Right cardiac atrium (tissue), 5 donors: ENCODE measurements around the gene ZNF226. TPM values are rescaled to one million over a fixed set of nuclear protein-coding genes. Genes with fewer than 3 reads are reported as not detected.
"Not testable (repeated sequence)": the region's sequence is repeated elsewhere in the genome, so short reads cannot be mapped to it uniquely, and the experiment has no call there.

Experiments
- ATAC-seq, 2 donors: fragments of 200-7000 bp; cut with Tn5 transposase; one replicate each; pipeline versions ENCODE4 v1.8.0 to v1.9.1; 2020; ENCODE audit warnings: moderate library complexity in 2 of 2, mild to moderate bottlenecking in 1 of 2
- DNase-seq, 3 donors: peaks; one replicate each; pipeline ENCODE4 v3.0.0-alpha.2; 2020
- H3K27ac ChIP-seq: one replicate; pipeline ENCODE4 v1.5.1; 2013; ENCODE audit warnings: mild to moderate bottlenecking, low read length, control low read depth, moderate library complexity
- H3K27me3 ChIP-seq: one replicate; pipeline ENCODE4 v1.6.1; 2013; ENCODE audit not compliant: control insufficient read depth, insufficient read depth
- H3K4me1 ChIP-seq: one replicate; pipeline ENCODE4 v1.6.1; 2013; ENCODE audit warnings: low read length; ENCODE audit not compliant: control insufficient read depth, insufficient read depth
- H3K4me3 ChIP-seq: one replicate; pipeline ENCODE4 v1.5.1; 2013; ENCODE audit warnings: low read length, control low read depth
- H3K9me3 ChIP-seq: one replicate; pipeline ENCODE4 v1.6.1; 2013; ENCODE audit warnings: low read length; ENCODE audit not compliant: control insufficient read depth
- WGBS: extraction: QIAGEN DNeasy Blood & Tissue Kit; methylation state at CpG from one replicate; pipeline ENCODE4 v1.1.7; 2013; 5-methylcytosine and 5-hydroxymethylcytosine counted together
- intact Hi-C, 4 donors: fragments of 100-400 bp; cut with DNase I; formaldehyde crosslinking; loops; one replicate each; pipeline versions ENCODE4 v1.11.0 to v1.14.0; 2022 to 2023
- polyA plus RNA-seq: library from polyadenylated mRNA; stranded (reverse); fragments of 200-250 nt; gene quantifications from one replicate; pipeline ENCODE4 v1.2.3, GENCODE V29; 2013
- total RNA-seq, 4 donors: library from RNA; stranded (reverse); fragmentation: NEBNext Ultra II Directional; extraction: Animal tissue kit (Norgen Biotek cat#: 25700); gene quantifications; one replicate each; pipeline ENCODE4 v1.2.1, GENCODE V29; 2021
- donor health status: healthy with polysubstance abuse.
- donor health status: DM: no; HTN: yes; CAD: no.
- donor health status: DM: no; HTN: no; CAD: no.
- donor health status: DM: no; HTN: yes; CAD: no; lungs with severe emphysema.
- donor health status: DM: yes; HTN: yes; CAD: no.

ZNF226 gene
- total and polyA plus RNA-seq, 5 donors, result 19.4 to 24.8 (median 22.3) TPM

DNA sequence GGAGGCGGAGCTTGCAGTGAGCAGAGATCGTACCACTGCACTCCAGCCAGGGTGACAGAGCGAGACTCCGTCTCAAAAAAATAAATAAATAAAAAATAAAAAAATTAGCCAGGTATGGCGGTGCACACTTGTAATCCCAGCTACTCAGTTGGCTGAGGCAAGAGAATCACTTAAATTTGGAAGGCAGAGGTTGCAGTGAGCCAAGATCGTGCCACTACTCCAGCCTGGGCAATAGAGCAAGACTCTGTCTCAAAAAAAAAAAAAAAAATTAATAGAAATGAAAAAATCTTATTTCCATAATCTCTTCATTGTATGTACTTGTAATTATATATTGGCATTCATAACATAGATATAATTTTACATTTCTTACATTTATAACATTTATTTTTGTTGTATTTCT is 5.8 kb downstream of the ZNF226 start:
- DNase-seq, H3K4me1 ChIP-seq, H3K4me3 ChIP-seq, ATAC-seq, intact Hi-C loops, H3K9me3 ChIP-seq, H3K27ac ChIP-seq, H3K27me3 ChIP-seq: not testable (repeated sequence)
- over 99% methylated on average over 6 of the region's 6 CpGs for WGBS

- ATAC-seq, result no peak
- Histone ChIP-seq H3K9me3 (peaks cover 18% of the 10 kb centered on the region), H3K27me3 (no peaks in the 10 kb centered on the region), H3K4me3 (no peak overlapping the region), H3K4me1 (no peaks in the 10 kb centered on the region), H3K27ac (no peak overlapping the region)
- 98% methylated on average over 3 of the region's 3 CpGs for WGBS
- DNase-seq, result no peak
- intact Hi-C loops, result no loop called here
Measured at GRCh38 chr19:44176590-44176989, 11.7 kb downstream of the ZNF226 start.

GRCh38 chr19:44180968-44181367 is 16.1 kb downstream of the ZNF226 start:
- intact Hi-C loops, result no loop called here
- H3K9me3 ChIP-seq, result peaks cover 12% of the 10 kb centered on the region
- no peak overlapping the region for H3K27ac ChIP-seq
- H3K27me3 ChIP-seq, result no peaks in the 10 kb centered on the region
- H3K4me3 ChIP-seq, result no peak overlapping the region
- no peak for ATAC-seq
- H3K4me1 ChIP-seq, result no peaks in the 10 kb centered on the region
- DNase-seq, result no peak

DNA sequence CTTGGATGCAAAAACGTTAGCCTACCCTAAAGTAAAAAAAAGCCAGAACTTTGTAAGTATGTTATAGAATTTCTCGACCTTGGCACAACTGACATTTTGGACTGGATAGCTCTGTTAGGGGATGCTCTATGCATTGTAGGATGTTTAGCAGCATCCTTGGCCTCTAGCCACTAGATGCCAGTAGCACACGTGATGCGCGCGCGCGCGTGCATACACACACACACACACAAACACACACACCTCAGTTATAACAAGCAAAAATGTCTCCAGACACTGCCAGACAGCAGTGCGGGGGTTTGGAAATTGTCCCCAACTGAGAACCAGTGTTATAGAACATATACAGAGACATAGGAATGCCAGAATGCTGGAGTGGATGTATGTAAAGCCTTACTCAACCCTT is 17.2 kb downstream of the ZNF226 start:
- Histone ChIP-seq H3K27ac (no peak overlapping the region), H3K27me3 (no peaks in the 10 kb centered on the region), H3K4me3 (no peak overlapping the region), H3K4me1 (no peaks in the 10 kb centered on the region), H3K9me3 (peaks cover 2% of the 10 kb centered on the region)
- ATAC-seq (no peak), DNase-seq (no peak)
- intact Hi-C loops, result no loop called here
- 83% methylated on average over 10 of the region's 10 CpGs for whole genome bisulfite sequencing

DNA sequence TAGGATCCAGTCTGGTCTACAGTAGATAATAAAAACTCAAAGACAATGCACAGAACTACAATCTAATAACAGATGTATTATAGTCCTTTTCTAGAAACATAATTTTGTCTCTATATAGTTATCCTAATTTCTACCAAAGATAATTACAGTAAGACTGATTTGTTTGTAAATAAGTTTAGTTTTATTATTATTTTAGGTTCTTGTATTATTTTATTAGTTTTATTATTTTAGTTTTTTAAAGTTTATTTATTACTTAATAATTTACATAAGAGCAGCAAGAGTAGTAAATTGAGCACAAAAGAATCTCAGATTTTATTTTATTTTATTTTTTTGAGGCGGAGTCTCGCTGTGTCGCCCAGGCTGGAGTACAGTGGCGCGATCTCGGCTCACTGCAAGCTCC is 25.1 kb downstream of the ZNF226 start:
- WGBS, result 97% methylated on average over 6 of the region's 6 CpGs
- Histone ChIP-seq H3K4me3 (no peak overlapping the region), H3K9me3 (no peaks in the 10 kb centered on the region), H3K4me1 (no peaks in the 10 kb centered on the region), H3K27me3 (no peaks in the 10 kb centered on the region), H3K27ac (no peak overlapping the region)
- DNase-seq (no peak), ATAC-seq (no peak)
- intact Hi-C loops, result no loop called here

- no peak for ATAC-seq
- no peaks in the 10 kb centered on the region for H3K4me1 ChIP-seq
- H3K27ac ChIP-seq, result no peak overlapping the region
- no peaks in the 10 kb centered on the region for H3K27me3 ChIP-seq
- H3K4me3 ChIP-seq, result no peak overlapping the region
- DNase-seq, result no peak
- H3K9me3 ChIP-seq, result no peaks in the 10 kb centered on the region
- intact Hi-C loops, result no loop called here
- WGBS, result 75% methylated on average over 5 of the region's 5 CpGs
Measured at GRCh38 chr19:44192127-44192526, 27.2 kb downstream of the ZNF226 start.

DNA sequence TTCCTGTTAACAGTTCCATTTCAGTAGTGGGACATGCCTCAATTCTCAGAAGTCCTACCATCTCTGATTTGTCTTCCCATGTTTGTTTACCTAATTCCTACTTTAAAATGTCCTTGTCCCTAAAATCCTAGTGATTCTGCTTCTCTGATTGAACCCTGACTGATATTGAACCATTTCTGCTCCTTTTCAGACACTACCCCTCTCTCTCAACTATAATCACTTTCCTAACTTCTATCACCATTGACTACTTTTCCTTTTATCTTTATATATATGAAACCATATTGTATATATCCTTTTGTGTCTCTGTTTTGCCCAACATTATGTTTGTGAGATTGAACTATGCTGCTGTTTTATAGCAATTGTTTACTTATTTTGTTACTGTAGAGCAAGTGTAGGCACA is 31.9 kb downstream of the ZNF226 start:
- DNase-seq (no peak), ATAC-seq (no peak)
- Histone ChIP-seq H3K9me3 (no peaks in the 10 kb centered on the region), H3K27me3 (no peaks in the 10 kb centered on the region), H3K4me1 (no peaks in the 10 kb centered on the region), H3K4me3 (no peak overlapping the region), H3K27ac (no peak overlapping the region)
- intact Hi-C loops, result no loop called here

DNA sequence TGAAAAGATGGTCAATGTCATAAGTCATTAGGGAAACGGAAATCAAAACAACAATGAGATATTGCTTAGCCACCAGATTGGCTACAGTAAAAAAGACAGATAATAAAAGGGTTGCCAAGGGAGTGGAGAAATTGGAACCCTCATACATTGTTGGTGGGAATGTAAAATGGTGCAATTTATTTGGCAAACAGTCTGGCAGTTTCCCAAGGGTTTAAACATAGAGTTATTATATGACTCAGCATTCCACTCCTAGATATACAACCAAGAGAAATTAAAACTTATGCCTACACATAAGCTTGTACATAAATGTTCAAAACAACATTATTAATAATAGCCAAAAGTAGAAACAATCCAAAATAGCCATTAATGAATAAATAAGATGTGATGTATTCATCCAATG is 37.6 kb downstream of the ZNF226 start:
- no peak overlapping the region for H3K4me3 ChIP-seq
- H3K27me3 ChIP-seq, result no peaks in the 10 kb centered on the region
- intact Hi-C loops, result no loop called here
- 69% methylated on average over 1 of the region's 1 CpG for WGBS
- DNase-seq, result no peak
- H3K9me3 ChIP-seq, result no peaks in the 10 kb centered on the region
- H3K27ac ChIP-seq, result no peak overlapping the region
- no peaks in the 10 kb centered on the region for H3K4me1 ChIP-seq
- no peak for ATAC-seq

DNA sequence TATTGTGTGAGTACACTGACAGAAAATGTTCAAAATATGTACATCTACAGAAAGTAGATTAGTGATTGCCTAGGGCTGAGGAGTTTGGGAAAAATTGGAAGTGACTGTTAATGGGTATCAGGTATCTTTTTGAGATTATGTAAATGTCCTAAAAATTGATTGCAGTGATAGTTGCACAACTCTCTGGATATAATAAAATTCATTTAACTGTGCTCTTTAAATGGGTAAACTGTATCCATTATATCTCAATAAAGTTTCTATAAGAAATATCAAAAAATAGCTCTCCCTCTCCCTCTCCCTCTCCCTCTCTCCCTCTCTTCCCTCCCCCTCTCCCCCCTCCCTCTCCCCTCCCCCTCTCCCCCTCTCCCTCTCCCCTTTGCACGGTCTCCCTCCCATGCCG is 38.1 kb downstream of the ZNF226 start:
- no peak for ATAC-seq
- 100% methylated on average over 1 of the region's 2 CpGs for WGBS

GRCh38 chr19:44203877-44204276 is 39.0 kb downstream of the ZNF226 start:
- ATAC-seq, H3K27me3 ChIP-seq, H3K27ac ChIP-seq, intact Hi-C loops, H3K9me3 ChIP-seq, H3K4me3 ChIP-seq, H3K4me1 ChIP-seq: not testable (repeated sequence)
- peak in 1 of 3 donors; percentile 50 for DNase-seq
- 94% methylated on average over 31 of the region's 31 CpGs for WGBS

More for the DNA sequence above, 38.1 kb downstream of the ZNF226 start:
- intact Hi-C loops, result no loop called here
- DNase-seq, result no peak
- Histone ChIP-seq H3K4me1 (no peaks in the 10 kb centered on the region), H3K27ac (no peak overlapping the region), H3K4me3 (no peak overlapping the region), H3K27me3 (no peaks in the 10 kb centered on the region), H3K9me3 (no peaks in the 10 kb centered on the region)

- Histone ChIP-seq H3K4me1 (no peaks in the 10 kb centered on the region), H3K27me3 (no peaks in the 10 kb centered on the region), H3K27ac (no peak overlapping the region), H3K4me3 (no peak overlapping the region), H3K9me3 (no peaks in the 10 kb centered on the region)
- DNase-seq, result no peak
- no peak for ATAC-seq
- WGBS, result 89% methylated on average over 2 of the region's 2 CpGs
- intact Hi-C loops, result no loop called here
Measured at GRCh38 chr19:44204772-44205171, 39.9 kb downstream of the ZNF226 start.

GRCh38 chr19:44207126-44207803 is 42.4 kb downstream of the ZNF226 start:
- H3K27me3 ChIP-seq, result no peaks in the 10 kb centered on the region
- no peaks in the 10 kb centered on the region for H3K4me1 ChIP-seq
- intact Hi-C loops, result no loop called here
- peak overlapping the region; percentile 74 for H3K4me3 ChIP-seq
- peak; percentile 98 for ATAC-seq
- H3K9me3 ChIP-seq, result no peaks in the 10 kb centered on the region
- 5% methylated on average over 26 of the region's 26 CpGs for WGBS
- H3K27ac ChIP-seq, result peak overlapping the region; percentile 91
- peak; percentile 92 to 95 (median 94) for DNase-seq
